GM18520 (cell line): ENCODE results near the gene MSANTD7.

ENCODE experiments used
- ATAC-seq: cut with Tn5 transposase; IDR thresholded peaks from one replicate; pipeline ENCODE4 v1.9.1; 2021; ENCODE audit not compliant: unreplicated experiment

The MSANTD7 gene

DNA sequence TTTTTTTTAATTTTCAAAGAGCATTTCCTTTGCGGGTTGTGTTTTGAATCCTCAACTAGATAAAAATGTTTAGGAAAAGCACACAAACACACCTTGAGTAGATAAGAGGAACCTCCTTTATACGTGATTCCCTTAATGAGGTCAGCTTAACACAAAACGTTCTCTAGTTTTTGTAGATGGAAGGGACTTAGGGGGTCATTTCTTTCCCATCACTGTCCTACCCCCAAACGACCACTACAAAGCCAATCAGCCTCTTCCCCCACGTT, 41.8 kb downstream of the MSANTD7 start:
- no peak for ATAC-seq

GRCh38 chr10:14880229-14880628, 42.1 kb downstream of the MSANTD7 start:
- ATAC-seq: no peak

- no peak for ATAC-seq
Measured at GRCh38 chr10:14884082-14884481, 46.0 kb downstream of the MSANTD7 start.
